Prostate gland (tissue), 2 donors: ENCODE data around the gene CFAP100.

ENCODE experiments used
- POLR2A ChIP-seq: fragments of 450-650 bp; IDR thresholded peaks from one replicate; pipeline ENCODE4 v1.6.1; 2016; ENCODE audit warnings: antibody characterized with exemption, mild to moderate bottlenecking
- TF ChIP-seq, protein P1 (sequence below), 4 experiments: fragments of 200-600 bp in 2 of 4; fragments of 450-650 bp in 2 of 4; sonication (generic) in 2 of 4; IDR thresholded peaks; 1 replicate in 3 of 4; 2 replicates in 1 of 4; pipeline ENCODE4 v1.5.1; 2016 to 2019; ENCODE audit warnings: antibody characterized with exemption in 4 of 4, mild to moderate bottlenecking in 2 of 4, moderate library complexity in 2 of 4

DNA sequence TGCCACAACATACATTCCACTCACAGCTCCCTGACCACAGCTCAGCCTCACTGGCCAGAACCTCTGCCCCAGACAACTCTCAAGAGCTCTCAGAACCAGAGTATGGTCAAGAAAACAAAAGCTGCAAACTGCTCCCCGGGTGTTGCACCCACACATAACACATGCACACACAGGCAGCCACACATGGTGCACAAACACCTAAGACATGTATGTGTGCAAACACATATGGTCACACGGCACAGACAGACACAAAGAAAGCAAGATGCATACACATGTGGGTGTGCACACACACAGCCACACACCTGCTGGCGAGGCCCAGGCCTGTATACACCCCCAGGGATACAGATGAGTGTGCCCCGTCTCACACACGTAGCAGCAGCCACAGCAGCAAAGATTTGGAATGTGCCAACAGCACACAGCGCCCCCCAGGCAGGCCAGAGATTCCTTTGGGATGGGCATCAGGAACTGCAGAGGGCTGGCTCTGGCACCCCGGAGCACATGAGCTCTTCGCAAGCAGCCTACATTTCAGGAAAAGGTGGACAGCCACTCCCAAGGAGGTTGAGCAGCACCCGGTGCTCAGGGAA lies 44.1 kb upstream of the CFAP100 start:
- TF ChIP-seq, protein P1, sequence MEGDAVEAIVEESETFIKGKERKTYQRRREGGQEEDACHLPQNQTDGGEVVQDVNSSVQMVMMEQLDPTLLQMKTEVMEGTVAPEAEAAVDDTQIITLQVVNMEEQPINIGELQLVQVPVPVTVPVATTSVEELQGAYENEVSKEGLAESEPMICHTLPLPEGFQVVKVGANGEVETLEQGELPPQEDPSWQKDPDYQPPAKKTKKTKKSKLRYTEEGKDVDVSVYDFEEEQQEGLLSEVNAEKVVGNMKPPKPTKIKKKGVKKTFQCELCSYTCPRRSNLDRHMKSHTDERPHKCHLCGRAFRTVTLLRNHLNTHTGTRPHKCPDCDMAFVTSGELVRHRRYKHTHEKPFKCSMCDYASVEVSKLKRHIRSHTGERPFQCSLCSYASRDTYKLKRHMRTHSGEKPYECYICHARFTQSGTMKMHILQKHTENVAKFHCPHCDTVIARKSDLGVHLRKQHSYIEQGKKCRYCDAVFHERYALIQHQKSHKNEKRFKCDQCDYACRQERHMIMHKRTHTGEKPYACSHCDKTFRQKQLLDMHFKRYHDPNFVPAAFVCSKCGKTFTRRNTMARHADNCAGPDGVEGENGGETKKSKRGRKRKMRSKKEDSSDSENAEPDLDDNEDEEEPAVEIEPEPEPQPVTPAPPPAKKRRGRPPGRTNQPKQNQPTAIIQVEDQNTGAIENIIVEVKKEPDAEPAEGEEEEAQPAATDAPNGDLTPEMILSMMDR (IDR thresholded peaks at IDR 0.05), result no peak
- no peak for TF ChIP-seq POLR2A
